AG09309 (cell line): Measurements from ENCODE around the gene UBR7.

ENCODE experiments used
- DNase-seq: peaks from one replicate; pipeline ENCODE4 v3.0.0-alpha.2; 2010; ENCODE audit warnings: low read depth
- H3K4me3 ChIP-seq: 2 replicates; pipeline ENCODE4 v1.5.1; 2011; ENCODE audit warnings: mild to moderate bottlenecking, low read depth, low read length, moderate library complexity; ENCODE audit not compliant: control insufficient read depth
- CTCF ChIP-seq: IDR thresholded peaks from 2 replicates; pipeline ENCODE4 v1.5.1; 2011; ENCODE audit warnings: mild to moderate bottlenecking, low read depth, low read length, inconsistent platforms; ENCODE audit not compliant: insufficient read depth, control insufficient read depth; ENCODE audit errors: missing control alignments

UBR7 gene

GRCh38 chr14:93185349-93185720 is 21.7 kb upstream of the UBR7 start:
- H3K4me3 ChIP-seq, result peak overlapping the region; percentile 86
- no peak for TF ChIP-seq CTCF
- no peak for DNase-seq

- no peak for TF ChIP-seq CTCF
- no peak overlapping the region for H3K4me3 ChIP-seq
- no peak for DNase-seq
Observed at GRCh38 chr14:93186466-93186865, 20.6 kb upstream of the UBR7 start.

GRCh38 chr14:93186956-93187355 is 20.1 kb upstream of the UBR7 start:
- H3K4me3 ChIP-seq, result no peak overlapping the region
- no peak for DNase-seq
- no peak for TF ChIP-seq CTCF

GRCh38 chr14:93195316-93195999 is 11.6 kb upstream of the UBR7 start:
- no peak for DNase-seq
- no peak for TF ChIP-seq CTCF
- no peak overlapping the region for H3K4me3 ChIP-seq

GRCh38 chr14:93199031-93199430 is 8.0 kb upstream of the UBR7 start:
- DNase-seq, result no peak
- H3K4me3 ChIP-seq, result no peak overlapping the region
- TF ChIP-seq CTCF, result no peak

GRCh38 chr14:93200553-93200952 is 6.5 kb upstream of the UBR7 start:
- no peak for DNase-seq
- no peak overlapping the region for H3K4me3 ChIP-seq
- TF ChIP-seq CTCF, result no peak
